Subcutaneous abdominal adipose tissue (tissue), 5 donors: ENCODE data around the gene XYLT1.

ENCODE experiments used
- H3K27ac ChIP-seq: one replicate; pipeline ENCODE4 v1.7.0; 2013; ENCODE audit warnings: low read depth, mild to moderate bottlenecking, inconsistent platforms, low read length, moderate library complexity
- H3K27me3 ChIP-seq, 5 donors: one replicate each; pipeline ENCODE4 v1.7.0; 2013; ENCODE audit warnings: low read length in 5 of 5, inconsistent platforms in 1 of 5; ENCODE audit not compliant: control insufficient read depth in 5 of 5, insufficient read depth in 4 of 5
- H3K36me3 ChIP-seq, 5 donors: one replicate each; pipeline ENCODE4 v1.7.0; 2013; ENCODE audit warnings: low read length in 5 of 5; ENCODE audit not compliant: control insufficient read depth in 5 of 5, insufficient read depth in 5 of 5
- H3K4me1 ChIP-seq, 5 donors: one replicate each; pipeline ENCODE4 v1.7.0; 2013; ENCODE audit warnings: low read length in 5 of 5, mild to moderate bottlenecking in 3 of 5, moderate library complexity in 1 of 5; ENCODE audit not compliant: control insufficient read depth in 5 of 5, insufficient read depth in 5 of 5
- H3K4me3 ChIP-seq, 5 donors: one replicate each; pipeline ENCODE4 v1.7.0; 2013; ENCODE audit warnings: low read length in 5 of 5, low read depth in 1 of 5
- H3K9ac ChIP-seq, 5 donors: one replicate each; pipeline ENCODE4 v1.7.0; 2013; ENCODE audit warnings: low read length in 5 of 5, mild to moderate bottlenecking in 4 of 5, moderate library complexity in 3 of 5
- H3K9me3 ChIP-seq, 5 donors: one replicate each; pipeline ENCODE4 v1.7.0; 2013; ENCODE audit warnings: low read length in 5 of 5; ENCODE audit not compliant: control insufficient read depth in 5 of 5
- donor health status: healthy.
- donor health status: healthy.
- donor health status: healthy.
- donor health status: healthy.
- donor health status: healthy.

The XYLT1 gene

GRCh38 chr16:17370731-17371285 lies 100.0 kb downstream of the XYLT1 start:
- H3K4me1 ChIP-seq, result peaks cover 0 to 52% (median 36%) of the 10 kb centered on the region in 5 donors
- H3K9me3 ChIP-seq, result no peaks in the 10 kb centered on the region
- H3K36me3 ChIP-seq, result no peaks in the 10 kb centered on the region
- H3K27ac ChIP-seq, result no peak overlapping the region
- H3K9ac ChIP-seq, result no peak overlapping the region
- no peaks in the 10 kb centered on the region for H3K27me3 ChIP-seq
- H3K4me3 ChIP-seq, result no peak overlapping the region

- H3K27ac ChIP-seq, result no peak overlapping the region
- no peaks in the 10 kb centered on the region for H3K27me3 ChIP-seq
- H3K36me3 ChIP-seq, result no peaks in the 10 kb centered on the region
- no peak overlapping the region for H3K4me3 ChIP-seq
- H3K9me3 ChIP-seq, result no peaks in the 10 kb centered on the region
- no peak overlapping the region for H3K9ac ChIP-seq
- peaks cover 0 to 53% (median 42%) of the 10 kb centered on the region in 5 donors for H3K4me1 ChIP-seq
Observed at GRCh38 chr16:17370223-17370707, 100.5 kb downstream of the XYLT1 start.

GRCh38 chr16:17369421-17370222 lies 101.1 kb downstream of the XYLT1 start:
- H3K4me1 ChIP-seq, result peaks cover 2 to 59% (median 48%) of the 10 kb centered on the region in 5 donors
- H3K4me3 ChIP-seq, result peak overlapping the region in 3 of 5 donors; percentile 17 to 23 (median 20)
- H3K27ac ChIP-seq, result no peak overlapping the region
- H3K9me3 ChIP-seq, result no peaks in the 10 kb centered on the region
- no peaks in the 10 kb centered on the region for H3K36me3 ChIP-seq
- H3K9ac ChIP-seq, result no peak overlapping the region
- no peaks in the 10 kb centered on the region for H3K27me3 ChIP-seq

DNA sequence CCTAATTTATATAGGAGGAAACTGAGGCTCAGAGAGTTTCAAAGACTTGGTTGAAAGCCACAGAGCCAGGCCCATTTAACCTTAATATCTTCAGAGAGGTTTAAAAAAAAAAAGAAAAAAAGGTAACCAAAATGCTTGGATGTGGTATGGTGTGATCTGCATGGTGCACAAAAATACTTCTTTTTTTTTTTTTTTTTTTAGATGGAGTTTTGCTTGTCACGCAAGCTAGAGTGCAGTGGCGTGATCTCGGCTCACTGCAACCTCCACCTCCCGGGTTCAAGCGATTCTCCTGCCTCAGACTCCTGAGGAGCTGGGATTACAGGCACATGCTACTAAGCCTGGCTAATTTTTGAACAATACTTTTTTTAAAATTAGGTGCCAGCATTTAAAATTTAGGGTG lies 101.8 kb downstream of the XYLT1 start:
- H3K4me3 ChIP-seq, result no peak overlapping the region
- no peaks in the 10 kb centered on the region for H3K27me3 ChIP-seq
- H3K4me1 ChIP-seq, result peaks cover 7 to 64% (median 55%) of the 10 kb centered on the region in 5 donors
- H3K9me3 ChIP-seq, result no peaks in the 10 kb centered on the region
- no peak overlapping the region for H3K9ac ChIP-seq
- H3K27ac ChIP-seq, result no peak overlapping the region
- H3K36me3 ChIP-seq, result no peaks in the 10 kb centered on the region

- H3K4me3 ChIP-seq, result no peak overlapping the region
Observed at GRCh38 chr16:17368446-17368845, 102.3 kb downstream of the XYLT1 start.

DNA sequence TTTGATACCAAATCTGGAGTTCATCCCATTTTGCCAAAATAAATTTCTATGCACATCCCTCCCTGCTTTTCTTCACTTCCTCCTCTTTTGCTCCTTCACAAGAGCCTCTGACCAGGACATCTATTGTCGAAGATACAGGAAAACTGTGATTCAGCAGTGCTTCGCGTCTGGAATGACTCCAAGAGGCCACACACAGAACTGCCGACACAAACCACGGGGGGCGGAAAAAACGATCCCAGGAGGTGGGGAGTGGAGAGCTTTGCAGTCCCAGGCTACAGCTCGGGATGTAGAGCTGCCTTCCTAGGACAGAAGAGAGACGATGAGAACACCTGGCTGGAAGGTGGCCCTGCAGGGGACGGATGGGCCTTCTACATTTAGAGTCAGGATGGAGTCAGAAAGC lies 102.8 kb downstream of the XYLT1 start:
- Histone ChIP-seq H3K4me3 (no peak overlapping the region), H3K27me3 (no peaks in the 10 kb centered on the region), H3K36me3 (no peaks in the 10 kb centered on the region), H3K27ac (no peak overlapping the region), H3K4me1 (peaks cover 7 to 64% (median 55%) of the 10 kb centered on the region in 5 donors), H3K9ac (no peak overlapping the region), H3K9me3 (no peaks in the 10 kb centered on the region)

More at GRCh38 chr16:17368446-17368845, 102.3 kb downstream of the XYLT1 start:
- no peaks in the 10 kb centered on the region for H3K36me3 ChIP-seq
- H3K9me3 ChIP-seq, result no peaks in the 10 kb centered on the region
- H3K9ac ChIP-seq, result no peak overlapping the region
- H3K4me1 ChIP-seq, result peaks cover 7 to 64% (median 55%) of the 10 kb centered on the region in 5 donors
- no peak overlapping the region for H3K27ac ChIP-seq
- no peaks in the 10 kb centered on the region for H3K27me3 ChIP-seq

DNA sequence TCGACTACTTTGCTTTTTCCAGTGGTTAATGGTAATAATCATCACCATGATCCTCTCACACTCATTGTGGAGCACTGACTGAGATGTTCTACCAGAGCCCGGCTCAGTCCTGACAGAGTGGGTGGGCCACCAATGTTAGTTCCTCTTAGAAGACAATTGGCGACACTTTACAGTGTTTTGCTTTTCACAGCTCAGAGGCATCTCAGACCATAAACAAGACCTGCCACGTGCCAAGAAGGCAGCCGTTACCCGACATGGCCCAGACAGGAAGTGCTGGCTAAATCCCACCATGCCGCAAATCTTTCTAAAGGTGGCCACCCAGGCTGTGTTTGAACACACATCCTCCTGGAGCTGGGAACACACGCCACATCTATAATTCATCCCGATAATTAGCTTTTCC lies 103.7 kb downstream of the XYLT1 start:
- H3K9me3 ChIP-seq, result no peaks in the 10 kb centered on the region
- H3K36me3 ChIP-seq, result no peaks in the 10 kb centered on the region
- H3K27ac ChIP-seq, result no peak overlapping the region
- H3K4me3 ChIP-seq, result no peak overlapping the region
- H3K4me1 ChIP-seq, result peaks cover 7 to 64% (median 55%) of the 10 kb centered on the region in 5 donors
- H3K27me3 ChIP-seq, result no peaks in the 10 kb centered on the region
- no peak overlapping the region for H3K9ac ChIP-seq

DNA sequence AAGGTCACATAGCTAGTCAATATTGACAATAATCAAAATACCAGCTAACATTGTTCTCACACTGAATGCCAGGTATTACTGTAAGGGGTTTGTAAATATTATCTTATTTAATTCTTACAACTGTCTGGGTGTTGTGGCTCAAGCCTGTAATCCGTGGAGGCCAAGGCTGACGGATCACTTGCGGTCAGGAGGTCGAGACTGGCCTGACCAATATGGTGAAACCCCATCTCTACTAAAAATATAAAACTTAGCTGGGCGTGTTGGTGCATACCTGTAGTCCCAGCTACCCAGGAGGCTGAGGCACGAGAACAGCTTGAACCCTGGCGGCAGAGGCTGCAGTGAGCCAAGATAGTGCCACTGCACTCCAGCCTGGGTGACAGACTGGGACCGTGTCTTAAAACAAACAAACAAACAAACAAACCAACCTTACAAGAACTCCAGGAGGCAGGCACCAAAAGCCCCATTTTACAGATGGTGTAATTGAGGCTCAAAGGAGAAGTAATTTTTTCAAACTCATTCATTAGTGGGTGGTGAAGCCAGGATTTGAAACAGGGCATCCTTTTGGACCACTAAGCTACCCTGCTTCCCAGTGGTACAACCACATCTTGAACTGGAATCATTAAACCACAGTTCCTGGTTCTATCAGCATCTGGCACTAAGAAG lies 104.3 kb downstream of the XYLT1 start:
- Histone ChIP-seq H3K9me3 (no peaks in the 10 kb centered on the region), H3K27me3 (no peaks in the 10 kb centered on the region), H3K27ac (no peak overlapping the region), H3K9ac (no peak overlapping the region), H3K36me3 (no peaks in the 10 kb centered on the region), H3K4me1 (peaks cover 7 to 61% (median 55%) of the 10 kb centered on the region in 5 donors), H3K4me3 (no peak overlapping the region)

GRCh38 chr16:17365591-17366298 lies 105.0 kb downstream of the XYLT1 start:
- H3K27ac ChIP-seq, result no peak overlapping the region
- H3K4me3 ChIP-seq, result no peak overlapping the region
- H3K4me1 ChIP-seq, result peaks cover 7 to 58% (median 52%) of the 10 kb centered on the region in 5 donors
- H3K36me3 ChIP-seq, result no peaks in the 10 kb centered on the region
- H3K9ac ChIP-seq, result no peak overlapping the region
- H3K9me3 ChIP-seq, result no peaks in the 10 kb centered on the region
- no peaks in the 10 kb centered on the region for H3K27me3 ChIP-seq
